EL (cell line): ENCODE measurements around the gene MYLK3.

Source experiments
- DNase-seq: peaks from one replicate; pipeline ENCODE4 v3.0.0-alpha.2; 2016

Gene MYLK3

DNA sequence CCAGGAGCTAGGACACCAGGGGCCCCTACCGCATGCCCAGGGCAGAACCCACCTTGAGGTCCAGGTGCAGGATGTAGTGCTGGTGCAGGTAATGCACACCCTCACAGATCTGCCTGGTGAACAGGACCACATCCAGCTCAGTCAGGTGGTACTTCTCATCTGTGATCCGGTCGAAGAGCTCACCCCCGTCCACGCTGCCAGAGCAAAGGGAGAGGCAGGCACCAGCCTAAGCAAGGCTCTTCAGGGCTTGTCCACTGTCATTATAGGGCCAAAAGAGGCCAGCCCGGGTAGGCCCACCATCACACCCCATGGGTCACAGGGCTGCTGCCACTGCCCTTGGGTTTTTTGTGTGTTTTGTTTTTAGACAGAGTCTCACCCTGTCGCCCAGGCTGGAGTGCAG lies 21.0 kb downstream of the MYLK3 start:
- DNase-seq = no peak

DNA sequence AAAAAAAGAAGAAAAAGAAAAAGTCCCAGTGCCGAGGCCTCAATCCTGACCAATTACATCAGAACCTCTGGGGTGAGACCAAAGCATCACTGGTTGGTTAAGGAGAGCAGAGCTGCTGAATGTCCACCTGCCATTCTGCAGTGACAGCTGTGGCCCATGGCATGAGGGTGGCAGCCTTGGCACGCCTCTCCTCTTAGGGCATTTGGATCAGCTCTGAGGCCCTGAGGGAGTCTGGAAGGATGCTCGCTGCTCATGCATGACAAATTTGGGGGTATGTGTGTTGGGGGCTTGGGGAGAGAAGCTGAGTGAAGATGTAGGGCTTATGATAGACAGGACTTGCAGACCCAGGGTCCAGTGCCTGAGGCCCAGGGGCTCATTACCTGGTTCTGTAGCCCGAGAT lies 26.3 kb downstream of the MYLK3 start:
- DNase-seq = no peak

DNA sequence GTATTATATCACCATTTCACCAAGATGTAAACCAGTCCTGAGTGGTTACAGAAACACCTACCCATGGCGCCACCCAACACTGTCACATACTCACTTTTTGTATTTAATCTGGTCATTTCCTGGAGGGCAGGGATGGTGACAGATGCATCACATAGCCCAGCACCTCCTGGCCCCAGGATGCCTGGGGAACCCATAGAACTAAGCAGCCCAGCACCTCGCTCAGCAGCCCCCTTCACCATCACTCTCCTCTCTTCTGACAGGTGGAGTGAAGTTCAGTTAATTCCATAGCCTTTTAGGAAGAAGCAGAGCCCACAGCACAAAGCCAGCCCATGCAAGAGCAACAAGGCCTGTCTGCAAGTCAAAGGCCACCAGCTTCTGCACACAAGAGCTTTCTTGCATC lies 27.5 kb downstream of the MYLK3 start:
- DNase-seq = no peak

DNA sequence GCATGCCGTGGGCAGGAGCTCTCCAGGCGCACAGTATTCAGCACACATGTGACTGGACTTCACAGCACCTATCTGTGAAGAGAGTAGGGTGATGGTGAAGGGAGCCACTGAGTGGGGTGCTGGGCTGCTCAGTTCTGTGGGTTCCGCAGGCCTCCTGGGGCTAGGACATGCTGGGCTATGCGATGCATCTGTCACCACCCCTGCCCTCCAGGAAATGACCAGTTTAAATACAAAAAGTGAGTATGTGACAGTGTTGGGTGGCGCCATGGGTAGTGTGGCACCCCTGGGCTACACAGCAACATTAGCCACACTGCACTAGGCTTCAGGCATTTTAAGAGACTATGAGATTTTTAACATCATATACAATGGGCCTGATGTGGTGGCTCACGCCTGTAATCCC lies 28.6 kb downstream of the MYLK3 start:
- no peak for DNase-seq

DNA sequence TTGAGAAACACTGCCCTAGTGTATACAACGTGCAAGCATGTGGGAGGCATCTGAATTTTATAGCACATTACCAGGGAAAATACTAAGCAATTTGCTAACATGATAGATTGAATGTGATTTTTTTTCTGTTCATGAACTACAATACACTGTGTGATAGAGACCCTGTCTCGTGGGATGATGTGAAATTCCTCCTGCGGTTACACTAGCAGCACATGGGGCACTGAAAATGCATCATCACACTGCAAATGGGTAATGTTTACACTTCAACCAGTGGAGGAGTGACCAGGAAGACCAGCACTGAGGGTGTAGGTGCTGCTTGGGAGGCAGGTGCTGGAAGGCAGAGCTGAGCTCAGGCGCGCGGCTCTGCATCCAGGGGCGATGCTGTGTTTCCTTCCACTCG lies 29.9 kb downstream of the MYLK3 start:
- no peak for DNase-seq

DNA sequence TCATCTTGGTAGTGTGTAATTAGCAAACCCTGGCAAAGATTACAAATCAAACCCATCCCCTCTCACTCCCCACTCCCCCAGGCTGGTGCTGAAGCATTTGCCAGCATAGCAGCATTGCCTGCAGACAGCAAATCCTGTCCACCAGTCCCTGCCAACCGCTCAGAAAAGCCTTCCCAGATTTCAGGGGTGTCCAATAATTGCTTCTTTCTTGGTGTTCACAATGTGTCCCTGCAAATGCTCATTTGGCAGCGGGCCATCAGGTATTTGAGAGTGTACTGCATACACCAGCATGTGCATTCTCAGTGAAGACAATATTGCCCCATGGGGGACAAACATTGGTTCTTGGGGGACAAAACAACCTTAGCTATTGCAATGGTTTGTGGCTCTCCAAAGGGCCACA lies 30.5 kb downstream of the MYLK3 start:
- no peak for DNase-seq

DNA sequence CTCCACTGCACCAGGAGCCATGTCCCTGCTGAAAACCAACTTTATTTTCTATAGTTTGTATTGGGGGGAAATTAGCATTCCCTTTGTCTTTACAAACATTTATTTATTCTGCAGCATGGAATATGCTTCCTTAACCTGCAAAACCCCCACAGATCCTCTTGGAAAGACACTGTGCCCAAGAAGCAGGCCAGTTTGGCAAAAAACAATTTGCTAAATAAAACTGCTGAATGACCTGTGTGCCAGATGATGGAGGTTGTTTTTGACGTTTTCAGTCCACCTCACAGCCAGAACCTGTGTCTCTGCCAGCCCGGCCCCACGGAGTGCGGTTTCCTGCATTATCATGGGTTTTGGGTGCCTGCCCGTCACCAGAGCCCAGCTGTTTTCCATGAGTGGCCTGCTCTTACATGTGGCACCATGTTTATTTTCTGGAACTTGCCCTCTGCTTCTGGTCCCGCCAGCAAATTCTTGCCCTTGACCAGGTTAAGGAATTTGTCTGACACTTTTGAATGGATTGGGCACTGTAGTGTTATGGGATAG lies 32.3 kb downstream of the MYLK3 start:
- no peak for DNase-seq

DNA sequence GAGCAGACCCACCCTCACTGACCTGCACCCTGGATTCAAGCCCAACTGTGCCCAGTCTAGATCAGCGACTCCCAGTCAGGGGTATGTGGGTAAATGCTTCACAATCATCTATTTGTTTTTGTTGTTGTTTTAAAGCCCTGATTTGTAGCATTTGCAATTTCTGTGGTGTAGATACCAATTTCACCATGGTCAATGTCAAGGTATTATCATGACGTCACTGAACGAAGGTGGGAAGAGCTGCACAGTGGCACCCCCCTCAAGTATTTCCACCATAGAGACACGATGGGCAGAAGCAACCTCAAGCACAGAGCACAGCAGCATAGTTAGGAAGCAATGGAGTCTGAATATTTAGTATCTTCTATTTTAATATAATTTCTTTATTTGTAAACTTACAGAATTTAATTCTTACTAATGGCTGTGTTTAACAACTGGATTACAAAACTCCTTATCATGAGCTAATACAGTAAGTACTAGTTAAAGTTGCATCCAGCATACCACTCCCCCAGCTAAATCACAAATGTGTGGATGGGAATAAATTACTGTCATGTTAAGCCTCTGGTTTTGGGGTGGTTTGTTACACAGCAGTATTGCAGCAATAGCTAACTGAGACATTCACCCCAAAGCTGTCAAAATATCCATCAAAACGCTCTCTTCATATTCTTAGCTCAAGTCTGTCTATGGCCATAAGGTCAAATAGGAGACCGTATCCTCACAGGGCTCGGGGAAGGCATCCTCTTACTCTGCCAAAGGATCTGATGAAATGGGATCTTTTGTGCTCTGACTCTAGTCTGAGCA lies 33.1 kb downstream of the MYLK3 start:
- DNase-seq = no peak

DNA sequence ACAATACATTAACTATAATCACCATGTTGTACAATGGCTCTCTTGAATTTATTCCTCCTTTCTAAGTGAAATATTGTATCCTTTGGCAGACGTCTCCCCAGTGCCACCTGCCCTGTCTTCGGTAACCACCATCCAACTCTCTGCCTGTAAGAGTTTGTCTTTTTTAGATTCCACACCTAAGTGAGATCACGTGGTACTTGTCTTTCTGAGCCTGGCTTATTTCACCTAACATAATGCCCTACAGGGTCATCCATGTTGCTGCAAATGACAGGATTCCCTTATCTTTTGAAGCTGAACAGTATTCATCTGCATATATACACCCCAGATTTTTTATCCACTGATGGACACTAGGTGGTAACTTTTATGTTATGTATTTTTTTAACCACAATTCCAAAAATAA lies 34.5 kb downstream of the MYLK3 start:
- no peak for DNase-seq

DNA sequence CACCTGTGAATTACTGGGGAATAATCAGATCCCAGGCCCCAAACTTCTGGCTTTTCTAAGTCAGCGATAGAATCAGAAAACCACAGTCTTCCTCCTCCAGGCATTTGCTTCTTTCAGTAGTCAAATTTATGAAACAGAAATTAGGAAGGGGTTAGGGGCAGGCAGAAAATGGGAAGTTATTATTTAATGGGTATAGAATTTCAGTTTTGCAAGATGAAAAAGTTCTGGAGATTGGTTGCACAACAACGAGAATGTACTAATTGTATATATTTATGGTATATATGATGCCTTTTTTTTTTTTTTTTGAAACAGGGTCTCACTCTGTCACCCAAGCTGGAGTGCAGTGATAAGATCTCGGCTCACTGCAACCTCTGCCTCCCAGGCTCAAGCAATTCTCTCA lies 35.2 kb downstream of the MYLK3 start:
- no peak for DNase-seq

DNA sequence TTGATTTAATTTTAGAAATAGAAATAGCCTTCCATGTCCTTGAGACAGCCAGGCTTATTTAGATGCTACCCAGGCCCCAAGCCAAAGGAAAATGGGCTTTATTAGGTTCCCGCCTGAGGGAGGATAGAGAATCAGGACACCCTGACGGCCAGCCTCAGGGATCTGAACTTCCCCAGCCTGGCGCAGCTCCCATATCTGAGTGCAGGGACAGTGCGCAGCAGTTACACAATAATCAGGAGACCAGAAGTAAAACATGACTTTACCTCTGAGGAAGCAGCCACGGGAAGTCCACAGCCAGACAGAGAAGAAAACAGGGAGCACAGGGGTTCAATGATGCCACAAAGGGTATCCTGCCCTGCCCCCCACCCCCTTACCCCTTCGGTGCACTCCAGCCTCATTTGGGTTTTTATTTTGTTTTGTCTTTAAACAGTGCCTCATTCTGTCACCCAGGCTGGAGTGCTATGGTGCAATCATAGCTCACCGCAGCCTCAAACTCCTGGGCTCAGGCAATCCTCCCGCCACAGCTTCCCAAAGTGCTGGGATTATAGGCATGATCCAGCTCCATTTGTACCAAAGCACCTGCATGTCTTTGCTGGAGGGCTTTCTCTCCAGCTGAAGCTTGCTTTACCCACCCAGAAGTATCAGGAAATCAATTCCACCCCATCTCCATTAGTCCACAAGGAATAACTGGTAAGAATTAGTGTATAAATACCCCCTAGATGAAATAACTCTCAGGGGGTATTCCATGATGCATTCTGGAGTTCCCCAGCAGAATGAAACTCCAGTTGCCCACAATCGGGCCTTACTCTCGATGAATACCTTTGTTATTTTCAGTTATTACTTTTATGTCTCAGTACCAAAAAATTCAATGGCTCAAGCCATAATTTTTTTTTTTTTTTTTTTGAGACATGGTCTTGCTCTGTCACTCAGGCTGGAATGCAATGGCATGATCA lies 36.8 kb downstream of the MYLK3 start:
- no peak for DNase-seq

DNA sequence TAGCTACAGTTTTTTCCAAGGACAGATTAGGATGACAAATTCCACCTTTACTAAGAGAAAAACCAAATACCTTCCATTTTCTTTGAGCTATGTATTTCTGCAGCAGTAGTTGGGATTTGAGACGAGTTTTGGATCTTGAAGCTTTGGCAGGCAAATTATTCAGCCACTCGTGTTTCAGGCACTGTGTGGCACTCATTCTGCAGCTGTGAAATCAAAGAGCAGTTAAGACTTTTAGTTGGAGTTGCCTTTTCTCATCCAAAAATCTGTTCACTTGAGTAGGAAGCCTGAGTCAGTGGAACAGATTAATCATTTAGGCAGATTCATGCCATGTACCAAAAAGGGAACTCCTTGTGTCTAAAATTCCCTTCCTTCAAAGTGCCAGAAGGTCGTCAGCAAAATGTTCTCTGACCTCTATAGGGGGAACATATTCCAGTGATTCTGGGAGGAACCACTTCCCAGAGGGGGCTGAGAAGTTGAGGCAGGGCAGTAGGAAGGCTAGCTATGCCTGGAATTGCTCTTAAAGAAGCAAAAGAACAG lies 38.6 kb downstream of the MYLK3 start:
- no peak for DNase-seq

DNA sequence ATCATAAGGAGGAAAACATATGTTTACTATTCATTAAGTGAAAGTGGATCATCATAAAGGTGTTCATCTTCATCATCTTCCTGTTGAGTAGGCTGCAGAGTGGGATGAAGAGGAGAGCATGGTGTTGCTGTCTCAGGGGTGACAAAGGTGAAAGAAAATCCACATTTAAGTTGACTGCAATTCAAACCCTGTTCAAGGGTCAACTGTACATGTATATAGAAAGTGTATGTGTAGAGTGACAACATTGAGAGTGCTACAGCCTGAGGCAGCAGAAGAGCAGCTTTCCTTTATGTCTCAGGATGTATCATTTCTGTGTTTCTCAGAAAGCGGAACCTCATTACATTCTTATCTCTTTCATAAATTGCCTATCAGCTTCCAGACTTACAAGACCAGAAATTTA lies 41.5 kb downstream of the MYLK3 start:
- DNase-seq = no peak

DNA sequence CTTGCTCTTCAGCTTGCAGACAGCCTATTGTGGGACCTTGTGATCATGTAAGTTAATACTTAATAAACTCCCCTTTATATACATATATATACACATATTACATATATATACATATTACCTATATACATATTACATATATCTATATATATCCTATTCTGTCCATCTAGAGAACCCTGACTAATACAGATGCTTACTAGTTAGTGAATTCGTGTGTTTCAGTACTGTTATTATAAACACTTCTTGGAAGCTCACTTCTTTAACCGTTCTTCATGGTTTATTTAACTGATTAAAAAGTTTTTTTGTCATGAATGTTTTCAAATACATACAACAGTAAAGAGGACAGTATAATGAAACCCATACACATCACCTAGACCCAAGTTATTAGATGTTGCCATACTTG lies 46.1 kb downstream of the MYLK3 start:
- DNase-seq = no peak

DNA sequence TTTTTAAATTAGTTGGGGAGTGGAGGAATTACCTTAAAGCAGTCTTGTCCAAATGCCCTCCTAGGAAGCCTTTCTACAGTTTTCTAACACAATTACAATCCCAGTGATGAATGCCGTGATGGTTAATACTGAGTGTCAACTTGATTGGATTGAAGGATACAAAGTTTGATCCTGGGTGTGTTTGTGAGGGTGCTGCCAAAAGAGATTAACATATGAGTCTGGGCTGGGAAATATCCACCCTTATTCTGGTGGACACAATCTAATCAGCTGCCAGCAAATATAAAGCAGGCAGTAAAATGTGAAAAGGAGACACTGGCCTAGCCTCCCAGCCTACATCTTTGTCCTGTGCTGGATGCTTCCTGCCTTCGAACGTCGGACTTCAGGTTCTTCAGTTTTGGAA lies 46.5 kb downstream of the MYLK3 start:
- no peak for DNase-seq

DNA sequence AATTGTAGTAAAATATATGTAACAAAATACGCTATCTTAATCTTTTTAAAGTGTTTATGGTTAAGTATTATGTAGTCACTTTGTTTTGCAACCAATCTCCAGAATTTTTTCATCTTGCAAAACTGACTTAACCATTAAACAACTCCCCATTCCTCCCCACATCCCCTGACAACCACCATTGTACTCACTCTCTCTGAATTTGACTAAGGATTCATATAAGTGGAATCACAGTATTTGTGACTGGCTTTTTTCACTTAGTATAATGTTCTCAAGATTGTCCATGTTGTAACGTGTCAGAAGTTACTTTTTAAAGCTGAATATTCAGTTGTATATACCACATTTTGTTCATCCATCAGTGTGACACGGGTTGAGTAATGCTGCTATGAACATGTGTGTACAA lies 48.1 kb downstream of the MYLK3 start:
- DNase-seq = no peak

DNA sequence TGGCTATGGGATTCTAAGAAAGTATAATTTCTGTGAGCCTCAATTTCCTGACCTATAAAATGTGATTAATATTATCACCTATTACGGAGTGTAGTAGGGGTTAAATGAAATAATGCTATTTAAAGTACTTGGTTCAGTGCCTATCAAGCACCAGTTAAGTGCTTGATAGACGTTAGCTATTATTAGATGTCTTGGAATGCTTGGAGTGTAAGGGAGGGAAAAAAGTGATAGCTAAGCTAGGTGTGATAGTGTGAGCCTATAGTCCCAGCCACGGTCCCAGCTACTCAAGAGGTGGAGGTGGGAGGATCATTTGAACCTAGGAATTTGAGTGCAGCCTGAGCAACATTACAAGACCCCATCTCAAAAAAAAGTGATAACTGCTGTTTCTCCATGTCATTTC lies 51.2 kb downstream of the MYLK3 start:
- no peak for DNase-seq

DNA sequence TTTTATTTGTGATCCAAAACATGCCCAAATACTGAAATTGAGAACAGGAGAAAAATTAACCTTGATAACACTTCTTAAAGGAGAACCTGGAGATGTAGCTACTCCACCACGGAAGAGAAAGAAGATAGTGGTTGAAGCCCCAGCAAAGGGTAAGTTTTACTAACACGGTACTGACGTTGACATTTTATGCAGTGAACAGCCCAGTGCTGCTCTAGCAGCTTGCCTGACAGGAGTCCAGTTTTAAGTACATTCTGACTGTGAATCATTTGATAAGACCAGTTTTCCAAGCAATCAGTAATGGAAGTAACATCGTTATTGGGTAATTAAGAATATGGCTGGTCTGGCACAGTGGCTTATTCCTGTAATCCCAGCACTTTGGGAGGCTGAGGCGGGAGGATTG lies 52.2 kb downstream of the MYLK3 start:
- no peak for DNase-seq

DNA sequence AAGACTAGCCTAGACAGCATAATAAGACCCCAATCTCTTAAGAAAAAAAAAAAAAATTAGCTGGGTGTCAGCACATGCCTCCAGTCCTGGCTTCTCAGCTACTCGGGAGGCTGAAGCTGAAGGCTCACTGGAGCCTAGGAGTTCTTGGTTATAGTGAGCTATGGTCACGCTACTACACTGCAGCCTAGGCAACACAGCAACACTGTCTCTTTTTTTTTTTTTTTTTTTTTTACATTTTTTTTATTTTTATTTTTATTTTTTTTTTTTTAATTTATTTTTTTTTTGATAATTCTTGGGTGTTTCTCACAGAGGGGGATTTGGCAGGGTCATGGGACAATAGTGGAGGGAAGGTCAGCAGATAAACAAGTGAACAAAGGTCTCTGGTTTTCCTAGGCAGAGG lies 54.5 kb downstream of the MYLK3 start:
- no peak for DNase-seq

DNA sequence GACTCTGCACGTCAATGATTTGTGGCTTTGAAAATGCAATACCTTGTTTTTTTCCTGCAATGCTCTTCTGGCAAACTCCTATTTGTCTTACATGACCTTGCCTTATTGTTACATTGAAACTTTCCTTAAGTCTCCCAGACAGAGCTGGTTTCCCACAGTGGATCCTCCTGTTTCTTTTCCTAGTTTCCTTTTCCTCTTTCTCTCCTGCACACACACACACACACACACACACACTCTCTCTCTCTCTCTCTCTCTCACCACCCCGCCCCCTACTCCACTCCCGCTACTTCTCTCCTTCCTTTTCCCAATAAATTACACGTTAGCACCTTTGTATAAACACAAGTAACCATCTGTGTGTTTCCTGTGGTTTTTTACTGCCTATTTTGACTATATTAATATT lies 56.4 kb downstream of the MYLK3 start:
- no peak for DNase-seq

DNA sequence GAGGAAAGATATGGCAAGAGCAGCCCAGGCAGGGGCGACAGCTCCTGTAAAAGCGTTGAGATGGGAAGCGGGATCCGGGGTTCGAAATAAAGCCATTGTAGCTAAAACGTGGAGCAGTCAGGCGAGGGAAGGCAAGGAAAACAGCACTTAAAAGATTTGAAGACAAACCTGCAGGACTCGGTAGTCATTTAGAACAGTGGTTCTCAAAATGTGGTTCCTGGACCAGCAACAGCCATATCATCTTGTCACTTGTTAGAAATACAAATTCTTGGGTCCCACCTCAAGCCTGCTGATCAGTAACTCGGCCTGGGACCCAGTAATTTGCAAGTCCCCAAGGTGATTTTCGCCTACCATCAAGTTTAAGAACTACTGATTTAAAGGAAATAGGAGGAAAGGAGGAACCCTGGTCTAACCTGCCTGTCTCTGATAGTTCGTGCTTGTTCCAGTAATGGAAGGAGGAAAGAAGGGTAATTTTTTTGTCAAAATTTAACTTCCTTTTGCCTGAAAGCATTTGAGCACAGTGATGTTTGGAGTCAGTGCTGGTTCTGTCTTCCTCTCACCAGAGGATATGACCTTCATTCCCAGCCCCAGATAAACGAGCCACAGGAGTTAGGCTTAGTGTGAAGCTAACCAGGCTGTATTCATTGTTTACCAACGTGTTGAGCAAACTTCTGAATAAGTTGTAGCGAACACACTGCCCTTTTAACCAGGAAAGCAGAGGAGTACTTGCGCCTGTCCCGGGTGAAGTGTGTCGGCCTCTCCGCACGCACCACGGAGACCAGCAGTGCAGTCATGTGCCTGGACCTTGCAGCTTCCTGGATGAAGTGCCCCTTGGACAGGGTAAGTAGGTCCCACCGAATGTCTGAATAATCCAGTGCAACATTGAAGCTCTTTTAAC lies 57.6 kb downstream of the MYLK3 start:
- peak; percentile 23 for DNase-seq
